ENCODE results near the gene GRIPAP1. TPM values are rescaled to one million over a fixed set of nuclear protein-coding genes. Genes with fewer than 3 reads are reported as not detected.
A peak's percentile ranks its signal among the peaks of the same experiment; 100 is the strongest.

The GRIPAP1 gene
- total and polyA plus RNA-seq, 5 experiments from 2014 or later = 6.8 to 100 (median 15.9) TPM

DNA sequence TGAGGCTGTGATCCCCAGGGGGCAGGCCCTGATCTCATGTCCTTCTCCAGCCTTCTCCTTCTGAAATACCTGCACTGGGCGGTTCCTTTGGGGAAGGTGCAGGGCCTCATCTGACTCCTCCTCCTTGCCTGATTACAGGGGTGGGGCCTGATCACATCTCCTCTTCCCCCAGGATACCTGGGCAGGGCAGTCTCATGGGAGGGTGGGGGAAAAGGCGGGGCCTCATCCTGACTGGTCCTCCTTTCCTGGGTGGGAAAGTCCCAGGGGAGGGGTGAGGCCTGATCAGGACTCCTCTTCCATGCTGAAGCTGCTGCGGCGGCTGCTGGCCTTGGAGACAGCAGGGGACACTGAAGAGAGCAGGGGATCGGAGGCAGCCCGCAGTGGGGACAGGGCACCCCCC, 27.8 kb upstream of the GRIPAP1 start:
- H3K9me3 Mint-ChIP-seq = no peaks in the 10 kb centered on the region
- peaks cover 0 to 33% (median 4%) of the 10 kb centered on the region in 3 donors for H3K36me3 Mint-ChIP-seq
- H3K4me1 Mint-ChIP-seq = peaks cover 0 to 5% (median 1%) of the 10 kb centered on the region in 4 donors
- ATAC-seq = no peak
- DNase-seq = no peak
- H3K27me3 Mint-ChIP-seq = no peaks in the 10 kb centered on the region
- POLR2A ChIA-PET = interaction anchor here (1.0 kb wide), 1 partner anchor 10 kb away, joined by 3 read pairs; no protein-coding TSS in a partner anchor
- H3K27ac Mint-ChIP-seq = no peak overlapping the region
- no peak overlapping the region for H3K4me3 Mint-ChIP-seq

DNA sequence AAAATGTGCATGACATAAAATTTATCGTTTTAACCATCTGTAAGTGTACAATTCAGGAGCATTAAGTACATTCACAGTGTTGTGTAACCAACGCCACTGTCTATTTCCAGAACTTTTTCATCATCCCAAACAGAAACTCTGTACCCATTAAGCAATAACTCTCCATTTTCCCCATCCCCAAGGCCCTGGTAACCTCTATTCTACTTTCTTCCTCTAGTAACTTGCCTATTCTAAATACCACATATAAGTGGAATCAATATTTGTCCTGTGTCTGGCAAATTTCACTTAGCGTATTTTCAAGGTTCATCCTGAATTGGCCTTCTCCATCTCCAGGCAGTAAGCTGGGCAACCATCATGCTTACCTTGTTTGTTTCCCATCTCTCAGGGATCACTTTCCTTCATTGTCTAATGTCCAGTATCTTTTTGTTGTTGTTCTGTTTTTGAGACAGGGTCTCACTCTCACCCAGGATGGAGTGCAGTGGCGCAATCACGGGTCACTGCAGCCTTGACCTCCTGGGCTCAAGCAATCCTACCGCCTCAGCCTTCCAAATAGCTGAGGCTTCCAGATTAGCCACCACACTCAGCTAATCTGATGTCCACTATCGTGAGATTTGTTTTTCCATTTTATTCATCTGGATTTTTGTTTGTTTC, 17.7 kb upstream of the GRIPAP1 start:
- no peaks in the 10 kb centered on the region for H3K4me1 Mint-ChIP-seq
- no peaks in the 10 kb centered on the region for H3K27me3 Mint-ChIP-seq
- ATAC-seq = no peak
- DNase-seq = no peak
- H3K4me3 Mint-ChIP-seq = no peak overlapping the region
- POLR2A ChIA-PET = no interaction called here
- H3K9me3 Mint-ChIP-seq = no peaks in the 10 kb centered on the region
- H3K36me3 Mint-ChIP-seq = no peaks in the 10 kb centered on the region
- no peak overlapping the region for H3K27ac Mint-ChIP-seq

DNA sequence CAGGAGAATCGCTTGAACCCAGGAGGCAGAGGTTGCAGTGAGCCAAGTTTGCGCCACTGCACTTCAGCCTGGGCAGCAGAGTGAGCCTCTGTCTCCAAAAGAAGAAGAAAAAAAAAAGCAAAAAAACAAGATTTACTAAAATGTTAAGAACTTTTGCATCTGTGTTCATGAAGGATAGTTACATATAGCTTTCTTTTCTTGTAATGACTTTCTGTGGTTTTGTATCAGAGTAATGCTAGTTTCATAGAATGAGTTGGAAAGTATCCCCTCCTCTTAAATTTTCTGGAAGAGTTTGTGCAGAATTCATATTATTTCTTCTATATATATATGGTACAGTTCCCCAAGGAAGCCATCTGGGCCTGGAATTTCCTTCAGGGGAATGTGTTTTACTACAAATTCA, 17.0 kb upstream of the GRIPAP1 start:
- no peaks in the 10 kb centered on the region for H3K36me3 Mint-ChIP-seq
- POLR2A ChIA-PET = no interaction called here
- no peaks in the 10 kb centered on the region for H3K9me3 Mint-ChIP-seq
- no peaks in the 10 kb centered on the region for H3K4me1 Mint-ChIP-seq
- no peak overlapping the region for H3K27ac Mint-ChIP-seq
- ATAC-seq = no peak
- no peak overlapping the region for H3K4me3 Mint-ChIP-seq
- no peak for DNase-seq
- no peaks in the 10 kb centered on the region for H3K27me3 Mint-ChIP-seq

DNA sequence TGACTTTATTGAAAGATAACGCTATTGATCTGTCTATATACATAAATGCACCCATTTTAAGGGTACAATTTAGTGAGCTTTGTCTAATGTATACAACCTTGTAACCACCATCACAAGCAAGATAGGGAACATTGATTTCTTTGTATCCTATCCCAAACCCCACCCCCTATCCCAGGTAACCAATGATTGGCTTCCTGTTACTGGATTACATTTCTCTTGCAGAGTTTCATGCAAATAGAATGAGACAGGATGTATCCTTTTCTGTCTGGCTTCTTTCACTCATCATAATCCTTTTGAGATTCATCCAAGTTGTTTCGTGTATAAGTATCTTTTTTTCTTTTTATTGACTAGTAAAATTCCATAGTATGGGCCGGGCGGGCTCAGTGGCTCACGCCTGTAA, 1.6 kb upstream of the GRIPAP1 start:
- Mint-ChIP-seq H3K9me3 (peaks cover 0 to 12% (median 0%) of the 10 kb centered on the region in 9 donors), H3K4me3 (peak overlapping the region in 6 of 10 donors; percentile 26 to 68 (median 48)), H3K27ac (peak overlapping the region in 6 of 10 donors; percentile 5 to 69 (median 62)), H3K36me3 (peaks cover under 1 to 5% (median 4%) of the 10 kb centered on the region in 3 donors), H3K27me3 (no peaks in the 10 kb centered on the region), H3K4me1 (peaks cover 6 to 32% (median 20%) of the 10 kb centered on the region in 4 donors)
- DNase-seq (no peak), ATAC-seq (no peak)
- POLR2A ChIA-PET = no interaction called here

DNA sequence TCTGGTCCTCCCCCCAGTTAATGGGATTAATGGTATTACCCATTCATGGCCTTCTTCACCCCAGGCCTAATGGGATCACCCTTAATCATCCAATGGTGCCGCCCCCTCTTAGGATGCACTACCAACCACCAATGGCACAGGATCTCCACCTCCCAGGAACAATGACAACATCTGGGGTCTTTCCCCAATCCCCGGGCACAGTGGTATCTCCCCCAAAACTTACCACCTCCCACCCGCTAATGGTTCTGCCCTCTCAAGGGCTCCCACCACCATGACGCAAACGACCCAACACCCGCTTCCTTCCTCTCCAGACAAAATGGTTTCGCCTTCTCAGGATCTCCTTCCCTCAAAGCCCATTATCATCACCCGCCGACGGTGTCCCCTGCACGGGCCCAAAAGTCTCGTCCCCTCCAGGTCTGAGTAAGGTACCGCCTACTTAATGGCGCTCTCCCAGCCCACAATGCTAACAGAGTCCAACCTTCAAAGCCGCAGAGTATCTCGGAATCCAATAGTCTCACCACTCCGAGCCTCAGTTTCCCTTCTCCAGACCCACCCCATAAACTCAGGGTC, 458 bp downstream of the GRIPAP1 start:
- Mint-ChIP-seq H3K9me3 (peaks cover 0 to 12% (median 0%) of the 10 kb centered on the region in 9 donors), H3K4me1 (peaks cover 12 to 40% (median 35%) of the 10 kb centered on the region in 4 donors), H3K4me3 (peak overlapping the region; percentile 96 to 100 (median 98)), H3K36me3 (peaks cover 6 to 23% (median 13%) of the 10 kb centered on the region in 3 donors), H3K27me3 (no peaks in the 10 kb centered on the region), H3K27ac (peak overlapping the region; percentile 93 to 100 (median 98))
- DNase-seq (peak; percentile 7 to 73 (median 64)), ATAC-seq (peak; percentile 59 to 65)
- POLR2A ChIA-PET = interaction anchor here (0.7 to 1.9 kb wide), 13 partner anchors 29 to 427 kb away, joined by 3 to 18 read pairs (median 5); partner anchors contain the start of genes KCND1, OTUD5, PQBP1 and PRAF2

DNA sequence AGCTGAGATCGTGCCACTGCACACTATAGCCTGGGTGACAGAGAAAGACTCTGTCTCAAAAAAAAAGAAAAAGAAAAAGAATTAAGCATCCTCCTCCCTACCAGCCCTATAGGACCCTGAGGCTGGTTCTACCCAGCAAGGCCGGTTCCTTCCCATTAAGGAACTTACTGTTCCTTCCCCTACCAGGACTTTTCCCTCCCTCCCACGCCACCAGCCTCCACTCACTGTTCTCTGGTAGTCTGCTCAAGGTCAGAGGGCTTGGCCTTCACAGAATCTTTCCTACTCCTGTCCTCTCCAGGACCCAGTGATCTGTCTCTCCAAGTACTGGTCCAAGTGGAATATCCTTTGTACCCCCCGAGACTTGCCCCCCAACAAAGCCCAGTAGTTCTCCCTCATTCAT, 1.4 kb downstream of the GRIPAP1 start:
- ATAC-seq (no peak), DNase-seq (no peak)
- Mint-ChIP-seq H3K27me3 (no peaks in the 10 kb centered on the region), H3K36me3 (peaks cover 6 to 31% (median 13%) of the 10 kb centered on the region in 3 donors), H3K9me3 (peaks cover 0 to 12% (median 0%) of the 10 kb centered on the region in 9 donors), H3K4me3 (peak overlapping the region in 9 of 10 donors; percentile 96 to 100 (median 98)), H3K27ac (peak overlapping the region in 4 of 10 donors; percentile 97 to 100 (median 98)), H3K4me1 (peaks cover 12 to 40% (median 35%) of the 10 kb centered on the region in 4 donors)
- POLR2A ChIA-PET = interaction anchor here (0.7 kb wide), 1 partner anchor 206 kb away, joined by 3 read pairs; no protein-coding TSS in a partner anchor

DNA sequence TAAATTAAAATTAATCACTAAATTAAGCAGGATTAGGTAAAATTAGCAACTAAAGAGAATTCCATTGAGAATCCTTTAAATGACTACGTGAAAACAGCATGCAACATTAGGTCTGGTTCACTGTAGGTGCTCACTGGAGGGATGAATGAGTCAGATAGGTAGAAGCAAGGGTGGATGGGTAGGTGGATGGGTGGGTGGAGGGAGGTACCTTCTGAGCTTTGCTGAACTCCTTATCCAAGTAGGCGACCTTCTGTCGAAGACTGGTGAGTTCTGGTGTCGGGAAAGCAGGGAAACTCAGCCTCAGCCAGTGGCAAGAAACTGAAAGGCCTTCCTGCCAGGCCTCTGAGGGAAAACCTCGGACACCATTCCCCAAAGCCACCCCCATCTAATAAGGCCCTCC, 3.0 kb downstream of the GRIPAP1 start:
- no peak overlapping the region for H3K27ac Mint-ChIP-seq
- no peaks in the 10 kb centered on the region for H3K27me3 Mint-ChIP-seq
- H3K4me1 Mint-ChIP-seq = peaks cover 12 to 40% (median 38%) of the 10 kb centered on the region in 4 donors
- POLR2A ChIA-PET = no interaction called here
- ATAC-seq = no peak
- peak overlapping the region in 1 of 10 donors; percentile 41 for H3K4me3 Mint-ChIP-seq
- no peak for DNase-seq
- peaks cover 12 to 43% (median 13%) of the 10 kb centered on the region in 3 donors for H3K36me3 Mint-ChIP-seq
- H3K9me3 Mint-ChIP-seq = peaks cover 0 to 12% (median 0%) of the 10 kb centered on the region in 9 donors

DNA sequence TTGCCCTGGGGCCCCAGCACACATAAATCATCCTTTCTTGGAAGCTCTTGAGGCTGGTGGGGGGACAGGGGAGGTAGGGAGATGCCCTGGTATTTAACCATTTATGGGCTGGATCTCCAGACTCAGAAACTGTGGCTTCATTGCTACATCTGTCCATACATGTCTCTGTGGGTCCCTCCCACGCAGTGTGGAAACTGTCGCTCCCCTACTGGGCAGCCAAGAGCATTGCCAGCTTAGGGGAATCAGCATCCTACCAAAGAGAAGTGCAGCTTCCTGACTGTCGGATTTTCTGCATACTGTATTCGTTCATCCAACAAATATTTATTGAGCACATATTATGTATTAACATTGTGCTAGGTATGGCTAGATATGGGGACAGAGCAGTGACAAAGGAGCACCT, 3.7 kb downstream of the GRIPAP1 start:
- Mint-ChIP-seq H3K27ac (peak overlapping the region in 2 of 10 donors; percentile 11 to 75), H3K4me1 (peaks cover 16 to 38% (median 38%) of the 10 kb centered on the region in 4 donors), H3K4me3 (no peak overlapping the region), H3K9me3 (peaks cover 0 to 12% (median 0%) of the 10 kb centered on the region in 9 donors), H3K27me3 (no peaks in the 10 kb centered on the region), H3K36me3 (peaks cover 9 to 49% (median 13%) of the 10 kb centered on the region in 3 donors)
- DNase-seq (no peak), ATAC-seq (no peak)
- POLR2A ChIA-PET = no interaction called here

DNA sequence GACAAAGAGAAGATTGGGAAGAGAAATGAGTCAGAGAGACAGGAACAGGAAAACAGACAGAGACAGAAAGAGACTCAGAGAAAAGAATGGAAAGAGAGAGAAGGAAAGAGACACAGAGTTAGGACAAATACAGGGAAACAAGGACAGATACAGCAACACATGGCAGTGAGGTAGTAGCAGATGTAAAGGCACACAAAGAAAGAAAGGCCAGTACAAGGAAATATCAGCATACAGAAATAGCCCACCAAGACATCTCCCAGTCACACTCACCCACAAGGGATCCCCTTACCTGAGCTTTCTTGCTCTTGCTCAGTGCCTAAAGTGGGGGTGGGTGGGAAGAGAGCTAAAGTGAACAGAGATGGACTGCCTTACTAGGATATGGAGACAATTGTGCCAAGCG, 4.2 kb downstream of the GRIPAP1 start:
- Mint-ChIP-seq H3K4me3 (peak overlapping the region in 2 of 10 donors; percentile 24 to 50), H3K9me3 (peaks cover 0 to 12% (median 0%) of the 10 kb centered on the region in 9 donors), H3K27me3 (no peaks in the 10 kb centered on the region), H3K36me3 (peaks cover 9 to 54% (median 15%) of the 10 kb centered on the region in 3 donors), H3K4me1 (peaks cover 18 to 38% (median 38%) of the 10 kb centered on the region in 4 donors), H3K27ac (peak overlapping the region in 1 of 10 donors; percentile 57)
- POLR2A ChIA-PET = no interaction called here
- ATAC-seq (no peak), DNase-seq (no peak)

DNA sequence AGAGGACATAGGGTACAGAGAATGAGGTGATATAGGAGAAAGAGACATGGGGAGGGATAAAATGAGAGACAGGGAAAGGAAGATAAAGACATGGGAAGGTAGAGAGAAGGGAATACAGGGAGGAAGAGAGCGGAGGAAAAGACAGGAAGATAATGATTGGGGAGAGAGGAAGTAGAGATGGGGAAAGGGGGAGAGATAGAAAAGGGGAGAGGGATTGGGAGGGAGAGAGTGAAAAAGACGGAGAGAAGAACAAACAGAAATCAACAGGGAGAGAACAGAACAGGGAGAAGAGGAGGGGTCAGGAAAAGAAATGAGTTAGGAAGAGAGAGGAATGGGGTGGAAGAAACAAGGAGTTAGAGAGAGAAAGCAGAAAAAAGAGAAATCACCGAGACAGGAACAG, 4.6 kb downstream of the GRIPAP1 start:
- ATAC-seq (no peak), DNase-seq (no peak)
- Mint-ChIP-seq H3K27ac (peak overlapping the region in 2 of 10 donors; percentile 25 to 57), H3K4me3 (peak overlapping the region in 3 of 10 donors; percentile 36 to 68 (median 50)), H3K9me3 (peaks cover 0 to 12% (median 0%) of the 10 kb centered on the region in 9 donors), H3K27me3 (no peaks in the 10 kb centered on the region), H3K4me1 (peaks cover 18 to 38% (median 36%) of the 10 kb centered on the region in 4 donors), H3K36me3 (peaks cover 9 to 58% (median 15%) of the 10 kb centered on the region in 3 donors)
- POLR2A ChIA-PET = no interaction called here

DNA sequence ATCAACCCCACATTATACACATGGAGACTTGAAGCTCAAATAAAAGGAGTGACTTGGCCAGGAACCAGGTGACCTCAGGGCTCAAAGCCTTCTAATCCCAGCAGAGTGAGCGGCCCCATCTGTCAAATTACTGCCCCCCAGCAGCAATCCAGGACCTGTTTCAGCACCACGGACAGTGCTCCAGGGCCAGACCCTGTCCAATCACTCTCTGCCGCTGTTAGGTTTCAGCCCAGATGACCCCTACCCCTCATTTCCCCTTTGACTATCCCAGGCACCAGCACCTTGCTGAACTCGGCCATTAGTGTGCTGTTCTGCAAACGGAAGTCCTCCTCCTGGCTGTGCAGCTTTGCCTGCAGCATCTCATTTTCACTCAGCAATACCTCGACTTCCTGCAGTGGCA, 5.1 kb downstream of the GRIPAP1 start:
- H3K4me3 Mint-ChIP-seq = no peak overlapping the region
- no peak for ATAC-seq

DNA sequence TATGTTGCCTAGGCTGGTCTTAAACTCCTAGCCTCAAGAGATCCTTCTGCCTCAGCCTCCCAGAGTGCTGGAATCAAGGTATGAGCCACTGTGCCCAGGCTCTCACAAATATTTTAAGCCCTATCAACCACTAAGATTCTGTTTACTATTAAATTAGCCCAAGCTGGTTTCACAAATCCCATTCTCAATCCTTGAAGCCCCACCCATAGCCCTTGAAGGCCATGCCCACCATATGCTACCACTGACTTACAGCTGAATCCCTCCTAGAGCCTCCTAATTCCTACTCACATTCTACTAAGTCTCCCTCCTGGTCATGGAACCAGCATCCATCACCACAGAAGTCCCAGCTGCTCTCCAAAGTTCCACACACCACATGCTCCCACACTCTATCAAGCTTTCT, 9.7 kb downstream of the GRIPAP1 start:
- DNase-seq (no peak), ATAC-seq (no peak)
- Mint-ChIP-seq H3K4me1 (peaks cover 0 to 9% (median 5%) of the 10 kb centered on the region in 4 donors), H3K27ac (peak overlapping the region in 2 of 10 donors; percentile 40 to 57), H3K4me3 (no peak overlapping the region), H3K9me3 (peaks cover 0 to 2% (median 0%) of the 10 kb centered on the region in 9 donors), H3K36me3 (peaks cover 6 to 67% (median 9%) of the 10 kb centered on the region in 3 donors), H3K27me3 (no peaks in the 10 kb centered on the region)
- POLR2A ChIA-PET = interaction anchor here (0.5 kb wide), 1 partner anchor 19 kb away, joined by 4 read pairs; no protein-coding TSS in a partner anchor

More for the DNA sequence above, 5.1 kb downstream of the GRIPAP1 start:
- DNase-seq = peak in 1 of 10 donors; percentile 6
- POLR2A ChIA-PET = interaction anchor here (0.5 kb wide), 1 partner anchor 38 kb away, joined by 3 read pairs; no protein-coding TSS in a partner anchor
- no peaks in the 10 kb centered on the region for H3K27me3 Mint-ChIP-seq
- peaks cover 18 to 38% (median 35%) of the 10 kb centered on the region in 4 donors for H3K4me1 Mint-ChIP-seq
- H3K9me3 Mint-ChIP-seq = peaks cover 0 to 12% (median 0%) of the 10 kb centered on the region in 9 donors
- H3K36me3 Mint-ChIP-seq = peaks cover 9 to 61% (median 15%) of the 10 kb centered on the region in 3 donors
- peak overlapping the region in 1 of 10 donors; percentile 25 for H3K27ac Mint-ChIP-seq

DNA sequence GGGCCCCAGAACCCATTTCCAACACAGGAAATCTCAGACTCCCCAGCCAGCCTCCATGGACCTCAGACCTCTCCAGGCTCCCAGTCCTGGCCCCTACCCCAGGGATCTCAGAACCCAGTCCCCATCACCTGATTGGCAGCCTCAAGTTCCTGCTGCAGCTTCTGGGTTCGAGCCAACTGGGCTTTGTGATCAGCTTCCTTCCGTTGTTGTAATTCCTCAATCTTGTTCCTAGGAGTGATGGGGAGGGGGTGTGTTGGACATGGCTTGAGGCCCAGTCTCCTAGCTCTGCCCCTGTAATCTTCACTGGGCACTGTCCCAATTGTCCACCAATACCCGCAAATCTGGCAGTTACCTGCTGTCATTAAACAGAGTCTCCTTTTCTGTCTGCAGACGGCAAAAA, 12.6 kb downstream of the GRIPAP1 start:
- Mint-ChIP-seq H3K4me1 (peaks cover 0 to 6% (median 0%) of the 10 kb centered on the region in 4 donors), H3K9me3 (no peaks in the 10 kb centered on the region), H3K27ac (no peak overlapping the region), H3K36me3 (peaks cover 0 to 56% (median 3%) of the 10 kb centered on the region in 3 donors), H3K27me3 (no peaks in the 10 kb centered on the region), H3K4me3 (no peak overlapping the region)
- ATAC-seq (no peak), DNase-seq (no peak)
- POLR2A ChIA-PET = no interaction called here
